HEK293T (cell line): Measurements from ENCODE around the gene GNG2.

Experiments used
- ARNT ChIP-seq: fragments of 450-650 bp; IDR thresholded peaks from 2 replicates; pipeline ENCODE4 v1.6.1; 2017; ENCODE audit warnings: mild to moderate bottlenecking
- BHLHE40 ChIP-seq: fragments of 450-650 bp; IDR thresholded peaks from 2 replicates; pipeline ENCODE4 v1.6.1; 2016; ENCODE audit warnings: mild to moderate bottlenecking, moderate library complexity, borderline replicate concordance
- CTBP1 ChIP-seq: fragments of 450-650 bp; IDR thresholded peaks from 2 replicates; pipeline ENCODE4 v1.6.1; 2016; ENCODE audit warnings: borderline replicate concordance
- ELF4 ChIP-seq: fragments of 450-650 bp; IDR thresholded peaks from 2 replicates; pipeline ENCODE4 v1.6.1; 2017; ENCODE audit warnings: antibody characterized with exemption
- FOXA1 ChIP-seq: fragments of 450-650 bp; IDR thresholded peaks from 2 replicates; pipeline ENCODE4 v1.6.1; 2016; ENCODE audit warnings: mild to moderate bottlenecking
- FOXM1 ChIP-seq: fragments of 450-650 bp; IDR thresholded peaks from 2 replicates; pipeline ENCODE4 v1.6.1; 2017; ENCODE audit warnings: mild to moderate bottlenecking, borderline replicate concordance
- HDGF ChIP-seq: fragments of 450-650 bp; IDR thresholded peaks from 2 replicates; pipeline ENCODE4 v1.6.1; 2017; ENCODE audit warnings: antibody characterized with exemption, borderline replicate concordance
- L3MBTL2 ChIP-seq: fragments of 450-650 bp; conservative IDR thresholded peaks from 2 replicates; pipeline ENCODE4 v1.6.1; 2016; ENCODE audit warnings: mild to moderate bottlenecking
- LEF1 ChIP-seq: fragments of 450-650 bp; IDR thresholded peaks from 2 replicates; pipeline ENCODE4 v1.6.1; 2017; ENCODE audit warnings: mild to moderate bottlenecking, borderline replicate concordance
- PKNOX1 ChIP-seq: fragments of 450-650 bp; IDR thresholded peaks from 2 replicates; pipeline ENCODE4 v1.6.1; 2016
- SP1 ChIP-seq: fragments of 450-650 bp; IDR thresholded peaks from 2 replicates; pipeline ENCODE4 v1.6.1; 2017
- SUZ12 ChIP-seq: fragments of 450-650 bp; IDR thresholded peaks from 2 replicates; pipeline ENCODE4 v1.6.1; 2016; ENCODE audit warnings: mild to moderate bottlenecking
- TARDBP ChIP-seq: fragments of 450-650 bp; IDR thresholded peaks from 2 replicates; pipeline ENCODE4 v1.6.1; 2016
- ZNF384 ChIP-seq: fragments of 450-650 bp; IDR thresholded peaks from 2 replicates; pipeline ENCODE4 v1.6.1; 2016

GRCh38 chr14:51978681-51979085 lies 118.3 kb downstream of the GNG2 start:
- no peak for TF ChIP-seq ARNT
- no peak for TF ChIP-seq SP1
- TF ChIP-seq HDGF = no peak
- TF ChIP-seq ZNF384 = no peak
- TF ChIP-seq PKNOX1 = no peak
- no peak for TF ChIP-seq FOXM1
- TF ChIP-seq ELF4 = no peak
- TF ChIP-seq BHLHE40 = no peak
- no peak for TF ChIP-seq TARDBP
- TF ChIP-seq CTBP1 = no peak
- TF ChIP-seq L3MBTL2 = no peak
- no peak for TF ChIP-seq LEF1
- TF ChIP-seq FOXA1 = no peak
- no peak for TF ChIP-seq SUZ12
